ENCODE measurements around the gene CACUL1. TPM values are rescaled to one million over a fixed set of nuclear protein-coding genes. Genes with fewer than 3 reads are reported as not detected.

Gene CACUL1
- polyA plus RNA-seq, 1 donor = 24.1 TPM

DNA sequence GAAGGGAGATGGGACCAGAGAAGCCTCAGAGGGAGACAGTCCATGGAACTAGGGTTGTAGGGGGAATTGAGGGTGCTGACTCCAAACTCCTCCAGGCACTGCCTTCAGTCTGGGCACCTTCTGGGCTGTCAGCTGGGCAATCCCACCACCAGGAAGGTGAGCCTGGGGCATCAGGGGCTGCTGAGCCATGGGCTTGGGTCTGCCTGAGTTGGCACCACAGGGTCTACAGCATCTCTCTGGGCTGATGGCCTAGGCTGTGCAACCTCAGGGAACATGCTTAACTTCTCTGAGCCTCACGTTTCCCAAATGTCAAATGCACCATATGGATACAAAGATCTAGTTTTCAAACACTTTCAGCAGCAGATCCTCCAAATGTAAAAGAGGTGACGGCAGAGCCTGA, 112.5 kb downstream of the CACUL1 start:
- Histone ChIP-seq H3K36me3 (ENCODE audit: control insufficient read depth, insufficient read depth, low read length) (no peaks in the 10 kb centered on the region), H3K4me3 (ENCODE audit: low read length) (no peak overlapping the region), H3K9me3 (ENCODE audit: control insufficient read depth, low read depth, low read length) (no peaks in the 10 kb centered on the region), H3K27ac (ENCODE audit: low read length) (no peak overlapping the region), H3K4me1 (ENCODE audit: control insufficient read depth, insufficient read depth, low read length) (no peaks in the 10 kb centered on the region), H3K27me3 (ENCODE audit: control insufficient read depth, insufficient read depth, low read length) (no peaks in the 10 kb centered on the region)
- WGBS (ENCODE audit: insufficient coverage, low lambda C conversion rate) = 100% methylated on average over 1 of the region's 2 CpGs
- DNase-seq = no peak

DNA sequence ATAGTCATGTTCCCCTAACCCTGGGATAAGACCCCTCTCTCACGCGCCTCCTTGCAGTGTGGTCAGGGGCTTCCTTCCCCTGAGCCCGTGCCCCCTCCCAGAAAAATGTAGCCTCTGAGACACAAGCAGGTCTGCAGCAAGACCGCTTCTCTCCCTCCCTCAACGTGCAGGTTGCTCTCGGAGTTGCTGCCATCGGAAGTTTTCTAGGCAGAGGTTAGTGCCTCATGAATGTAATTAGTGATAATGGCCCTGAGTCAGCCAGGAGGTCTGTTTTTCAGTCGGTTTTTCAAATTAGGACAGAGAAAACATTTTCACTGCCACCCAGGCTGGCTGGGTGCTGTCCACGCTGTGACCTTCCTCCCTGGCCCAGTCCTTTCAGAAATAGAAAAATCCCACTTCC, 116.1 kb downstream of the CACUL1 start:
- no peaks in the 10 kb centered on the region for H3K9me3 ChIP-seq (ENCODE audit: control insufficient read depth, low read depth, low read length)
- no peaks in the 10 kb centered on the region for H3K4me1 ChIP-seq (ENCODE audit: control insufficient read depth, insufficient read depth, low read length)
- no peaks in the 10 kb centered on the region for H3K36me3 ChIP-seq (ENCODE audit: control insufficient read depth, insufficient read depth, low read length)
- WGBS (ENCODE audit: insufficient coverage, low lambda C conversion rate) = no CpG with 5 or more reads among the region's 9 CpGs
- H3K27me3 ChIP-seq (ENCODE audit: control insufficient read depth, insufficient read depth, low read length) = no peaks in the 10 kb centered on the region
- no peak overlapping the region for H3K27ac ChIP-seq (ENCODE audit: low read length)
- H3K4me3 ChIP-seq (ENCODE audit: low read length) = no peak overlapping the region
- no peak for DNase-seq

- Histone ChIP-seq H3K27ac (ENCODE audit: low read length) (no peak overlapping the region), H3K36me3 (ENCODE audit: control insufficient read depth, insufficient read depth, low read length) (no peaks in the 10 kb centered on the region), H3K9me3 (ENCODE audit: control insufficient read depth, low read depth, low read length) (no peaks in the 10 kb centered on the region), H3K4me3 (ENCODE audit: low read length) (no peak overlapping the region), H3K27me3 (ENCODE audit: control insufficient read depth, insufficient read depth, low read length) (peaks cover 3% of the 10 kb centered on the region), H3K4me1 (ENCODE audit: control insufficient read depth, insufficient read depth, low read length) (no peaks in the 10 kb centered on the region)
- DNase-seq = no peak
- 60% methylated on average over 1 of the region's 4 CpGs for WGBS (ENCODE audit: insufficient coverage, low lambda C conversion rate)
These were observed 118.9 kb downstream of the CACUL1 start for GRCh38 chr10:118635674-118636402.

- peaks cover 9% of the 10 kb centered on the region for H3K27me3 ChIP-seq (ENCODE audit: control insufficient read depth, insufficient read depth, low read length)
- no peak for DNase-seq
- H3K27ac ChIP-seq (ENCODE audit: low read length) = no peak overlapping the region
- H3K4me3 ChIP-seq (ENCODE audit: low read length) = no peak overlapping the region
- H3K36me3 ChIP-seq (ENCODE audit: control insufficient read depth, insufficient read depth, low read length) = no peaks in the 10 kb centered on the region
- no peaks in the 10 kb centered on the region for H3K4me1 ChIP-seq (ENCODE audit: control insufficient read depth, insufficient read depth, low read length)
- no CpG with 5 or more reads among the region's 7 CpGs for WGBS (ENCODE audit: insufficient coverage, low lambda C conversion rate)
- no peaks in the 10 kb centered on the region for H3K9me3 ChIP-seq (ENCODE audit: control insufficient read depth, low read depth, low read length)
These were observed 121.0 kb downstream of the CACUL1 start for GRCh38 chr10:118633786-118634185.

DNA sequence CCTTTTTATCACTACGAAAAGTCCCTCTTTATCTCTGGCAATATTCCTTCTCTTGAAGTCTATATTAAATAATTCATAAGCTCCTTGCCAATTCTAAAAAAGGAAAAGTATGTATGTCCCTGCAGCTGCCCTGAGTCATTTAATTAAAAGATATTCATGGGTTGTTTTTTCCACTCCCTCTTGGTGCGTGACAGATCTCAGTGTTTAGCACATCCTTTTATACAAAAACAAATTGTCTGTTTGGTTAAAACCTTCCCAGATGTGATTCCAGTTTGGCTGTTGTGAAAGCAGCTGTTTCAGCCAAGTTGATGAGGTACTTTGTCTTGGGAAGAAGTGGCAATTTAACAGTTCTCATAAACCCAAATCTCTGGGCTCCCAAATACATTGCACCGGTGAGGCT, 125.6 kb downstream of the CACUL1 start:
- Histone ChIP-seq H3K27me3 (ENCODE audit: control insufficient read depth, insufficient read depth, low read length) (peaks cover 13% of the 10 kb centered on the region), H3K4me1 (ENCODE audit: control insufficient read depth, insufficient read depth, low read length) (no peaks in the 10 kb centered on the region), H3K4me3 (ENCODE audit: low read length) (no peak overlapping the region), H3K9me3 (ENCODE audit: control insufficient read depth, low read depth, low read length) (no peaks in the 10 kb centered on the region), H3K27ac (ENCODE audit: low read length) (no peak overlapping the region), H3K36me3 (ENCODE audit: control insufficient read depth, insufficient read depth, low read length) (no peaks in the 10 kb centered on the region)
- DNase-seq = no peak
- WGBS (ENCODE audit: insufficient coverage, low lambda C conversion rate) = 67% methylated on average over 1 of the region's 3 CpGs

DNA sequence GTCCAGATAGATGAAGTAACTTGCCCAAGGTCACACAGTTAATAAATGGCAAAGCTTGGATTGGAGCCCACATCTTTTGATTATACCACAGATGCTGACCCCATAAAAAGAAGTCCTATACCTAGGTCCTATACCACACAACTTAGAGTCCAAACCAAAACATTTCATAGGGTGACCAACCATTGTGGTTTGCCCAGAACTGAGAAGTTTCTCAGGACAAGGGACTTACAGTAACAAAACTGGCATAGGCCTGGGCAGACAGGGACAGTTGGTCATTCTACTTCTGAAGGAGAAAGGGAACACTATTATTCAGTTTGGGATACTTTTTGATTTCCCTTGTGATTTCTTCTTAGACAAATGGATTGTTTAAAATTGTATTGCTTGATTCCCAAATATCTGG, 126.4 kb downstream of the CACUL1 start:
- H3K27ac ChIP-seq (ENCODE audit: low read length) = no peak overlapping the region
- no peak for DNase-seq
- no peaks in the 10 kb centered on the region for H3K4me1 ChIP-seq (ENCODE audit: control insufficient read depth, insufficient read depth, low read length)
- H3K36me3 ChIP-seq (ENCODE audit: control insufficient read depth, insufficient read depth, low read length) = no peaks in the 10 kb centered on the region
- no peak overlapping the region for H3K4me3 ChIP-seq (ENCODE audit: low read length)
- peaks cover 13% of the 10 kb centered on the region for H3K27me3 ChIP-seq (ENCODE audit: control insufficient read depth, insufficient read depth, low read length)
- H3K9me3 ChIP-seq (ENCODE audit: control insufficient read depth, low read depth, low read length) = no peaks in the 10 kb centered on the region

GRCh38 chr10:118626953-118627352, 127.8 kb downstream of the CACUL1 start:
- no peak overlapping the region for H3K27ac ChIP-seq (ENCODE audit: low read length)
- DNase-seq = no peak
- no CpG with 5 or more reads among the region's 3 CpGs for WGBS (ENCODE audit: insufficient coverage, low lambda C conversion rate)
- no peaks in the 10 kb centered on the region for H3K9me3 ChIP-seq (ENCODE audit: control insufficient read depth, low read depth, low read length)
- H3K36me3 ChIP-seq (ENCODE audit: control insufficient read depth, insufficient read depth, low read length) = no peaks in the 10 kb centered on the region
- H3K4me1 ChIP-seq (ENCODE audit: control insufficient read depth, insufficient read depth, low read length) = no peaks in the 10 kb centered on the region
- H3K27me3 ChIP-seq (ENCODE audit: control insufficient read depth, insufficient read depth, low read length) = peaks cover 10% of the 10 kb centered on the region
- no peak overlapping the region for H3K4me3 ChIP-seq (ENCODE audit: low read length)

Other genes starting within 250 kb of the CACUL1 start
- gene PRLHR, start 159.3 kb downstream of the CACUL1 start, polyA plus RNA-seq = 1.1 TPM